ENCODE results near the gene GPER1.
"Not testable (repeated sequence)": the region's sequence is repeated elsewhere in the genome, so short reads cannot be mapped to it uniquely, and the experiment has no call there.

GPER1 gene

GRCh38 chr7:1070544-1071011, 17.3 kb upstream of the GPER1 start:
- DNase-seq (ENCODE audit: low spot score), result no peak
- in situ Hi-C loops (cut with MboI; ENCODE audit: low sequenced_read_pairs, unreplicated experiment), result no loop called here

GRCh38 chr7:1071731-1072254, 16.1 kb upstream of the GPER1 start:
- no peak for DNase-seq (ENCODE audit: low spot score)
- no peak for TF ChIP-seq CTCF (IDR thresholded peaks at IDR 0.05; ENCODE audit: borderline replicate concordance, control extremely low read depth, extremely low read depth, insufficient read depth, missing control alignments)
- in situ Hi-C loops (cut with MboI; ENCODE audit: low sequenced_read_pairs, unreplicated experiment), result no loop called here

More at GRCh38 chr7:1070544-1071011, 17.3 kb upstream of the GPER1 start:
- no peak for TF ChIP-seq CTCF (IDR thresholded peaks at IDR 0.05; ENCODE audit: borderline replicate concordance, control extremely low read depth, extremely low read depth, insufficient read depth, missing control alignments)

- DNase-seq (ENCODE audit: low spot score), result no peak
- TF ChIP-seq CTCF (IDR thresholded peaks at IDR 0.05; ENCODE audit: borderline replicate concordance, control extremely low read depth, extremely low read depth, insufficient read depth, missing control alignments), result no peak
- in situ Hi-C loops (cut with MboI; ENCODE audit: low sequenced_read_pairs, unreplicated experiment), result no loop called here
Observed at GRCh38 chr7:1073142-1073977, 14.6 kb upstream of the GPER1 start.

GRCh38 chr7:1074018-1074417, 13.9 kb upstream of the GPER1 start:
- DNase-seq (ENCODE audit: low spot score); in situ Hi-C loops (cut with MboI; ENCODE audit: low sequenced_read_pairs, unreplicated experiment): not testable (repeated sequence)

GRCh38 chr7:1074593-1075431, 13.1 kb upstream of the GPER1 start:
- TF ChIP-seq CTCF (IDR thresholded peaks at IDR 0.05; ENCODE audit: borderline replicate concordance, control extremely low read depth, extremely low read depth, insufficient read depth, missing control alignments), result no peak
- no peak for DNase-seq (ENCODE audit: low spot score)
- in situ Hi-C loops (cut with MboI; ENCODE audit: low sequenced_read_pairs, unreplicated experiment), result no loop called here

GRCh38 chr7:1076184-1077072, 11.5 kb upstream of the GPER1 start:
- DNase-seq (ENCODE audit: low spot score), result no peak
- in situ Hi-C loops (cut with MboI; ENCODE audit: low sequenced_read_pairs, unreplicated experiment), result no loop called here
- no peak for TF ChIP-seq CTCF (IDR thresholded peaks at IDR 0.05; ENCODE audit: borderline replicate concordance, control extremely low read depth, extremely low read depth, insufficient read depth, missing control alignments)

All from GM13976 (cell line).